Panc1 (cell line): ENCODE results near the gene ZSCAN25. TPM values are rescaled to one million over a fixed set of nuclear protein-coding genes. Genes with fewer than 3 reads are reported as not detected.

ENCODE experiments used
- ATAC-seq: fragments of 200-7000 bp; cut with Tn5 transposase; 2 replicates; pipeline ENCODE4 v1.9.1; 2020; ENCODE audit warnings: mild to moderate bottlenecking, moderate library complexity
- BruUV-seq: library from RNA; stranded (reverse); fragments of 400-500 nt; replicated peaks from 2 replicates; lab custom pipeline; 2021; lab: Mats Ljungman, UMichigan
- CTCF ChIA-PET: fragments of 300-600 bp; sonication (Branson Sonifier 250); formaldehyde crosslinking; loops from one replicate; lab custom pipeline; 2022; ENCODE audit warnings: antibody characterized with exemption; lab: Charles Lee
- POLR2A ChIA-PET: fragments of 300-600 bp; sonication (Branson Sonifier 250); formaldehyde crosslinking; loops from one replicate; lab custom pipeline; 2022; ENCODE audit warnings: antibody characterized with exemption; lab: Charles Lee
- DNase-seq: peaks from one replicate; pipeline ENCODE4 v3.0.0-alpha.2; 2010; ENCODE audit warnings: low read depth, low spot score
- H3K27ac ChIP-seq: 2 replicates; pipeline ENCODE4 v1.5.1; 2011; ENCODE audit warnings: mild to moderate bottlenecking, low read length, inconsistent platforms
- H3K27me3 ChIP-seq: fragments of 200-500 bp; sonication (Bioruptor generic); 2 replicates; pipeline ENCODE4 v1.6.0; 2014; ENCODE audit warnings: low read length, inconsistent platforms; ENCODE audit not compliant: control insufficient read depth, insufficient read depth
- H3K36me3 ChIP-seq: fragments of 200-500 bp; sonication (Bioruptor generic); 2 replicates; pipeline ENCODE4 v1.5.1; 2014; ENCODE audit warnings: inconsistent platforms, mild to moderate bottlenecking, low read length, moderate library complexity; ENCODE audit not compliant: control insufficient read depth, insufficient read depth
- H3K4me1 ChIP-seq: 2 replicates; pipeline ENCODE4 v1.5.1; 2011; ENCODE audit warnings: inconsistent platforms, mild to moderate bottlenecking, low read length, moderate library complexity; ENCODE audit not compliant: control insufficient read depth, insufficient read depth
- H3K4me3 ChIP-seq, 2 experiments: 2 replicates each; pipeline ENCODE4 v1.5.1; 2011 to 2012; ENCODE audit warnings: low read depth in 2 of 2, low read length in 2 of 2, mild to moderate bottlenecking in 2 of 2, inconsistent platforms in 1 of 2, moderate library complexity in 1 of 2
- H3K9me3 ChIP-seq: fragments of 200-500 bp; sonication (Bioruptor generic); 2 replicates; pipeline ENCODE4 v1.5.1; 2014; ENCODE audit warnings: low read depth, mild to moderate bottlenecking, inconsistent platforms, low read length, moderate library complexity; ENCODE audit not compliant: control insufficient read depth, insufficient read depth
- POLR2AphosphoS5 ChIP-seq: IDR thresholded peaks from 2 replicates; pipeline ENCODE4 v1.6.1; 2012; ENCODE audit warnings: mild to moderate bottlenecking, low read depth, low read length, moderate library complexity
- SIN3A ChIP-seq: IDR thresholded peaks from 2 replicates; pipeline ENCODE4 v1.6.1; 2012; ENCODE audit warnings: low read depth, mild to moderate bottlenecking, low read length, moderate library complexity, borderline replicate concordance; ENCODE audit not compliant: insufficient read depth
- TCF7L2 ChIP-seq: IDR thresholded peaks from 2 replicates; pipeline ENCODE4 v1.6.1; 2011; ENCODE audit warnings: mild to moderate bottlenecking, low read depth, low read length, inconsistent platforms
- in situ Hi-C: cut with HindIII; loops from 2 replicates; pipeline ENCODE4 v1.10.0; 2016; ENCODE audit warnings: low sequenced_read_pairs, low pct_unique_long_range_greater_than_20kb
- intact Hi-C: fragments of 100-400 bp; cut with micrococcal nuclease; formaldehyde crosslinking; loops from one replicate; pipeline ENCODE4 v1.10.0; 2022; ENCODE audit not compliant: unreplicated experiment
- total RNA-seq: library from RNA; stranded (reverse); gene quantifications from one replicate; pipeline ENCODE4 v1.2.1, GENCODE V29; 2021; ENCODE audit not compliant: unreplicated experiment
- TF ChIP-seq, protein P1 (sequence below): fragments of 450-650 bp; IDR thresholded peaks from 2 replicates; pipeline ENCODE4 v1.5.1; 2017; ENCODE audit warnings: mild to moderate bottlenecking
- TF ChIP-seq, protein P2 (sequence below), 2 experiments: IDR thresholded peaks; 2 replicates each; pipeline ENCODE4 v1.6.1; 2011 to 2012; ENCODE audit warnings: low read depth in 2 of 2, control low read depth in 1 of 2, low read length in 1 of 2, mild to moderate bottlenecking in 1 of 2, moderate library complexity in 1 of 2; ENCODE audit not compliant: insufficient read depth in 1 of 2

The ZSCAN25 gene
- total RNA-seq, 1 experiment from 2014 or later: 14.8 TPM

DNA sequence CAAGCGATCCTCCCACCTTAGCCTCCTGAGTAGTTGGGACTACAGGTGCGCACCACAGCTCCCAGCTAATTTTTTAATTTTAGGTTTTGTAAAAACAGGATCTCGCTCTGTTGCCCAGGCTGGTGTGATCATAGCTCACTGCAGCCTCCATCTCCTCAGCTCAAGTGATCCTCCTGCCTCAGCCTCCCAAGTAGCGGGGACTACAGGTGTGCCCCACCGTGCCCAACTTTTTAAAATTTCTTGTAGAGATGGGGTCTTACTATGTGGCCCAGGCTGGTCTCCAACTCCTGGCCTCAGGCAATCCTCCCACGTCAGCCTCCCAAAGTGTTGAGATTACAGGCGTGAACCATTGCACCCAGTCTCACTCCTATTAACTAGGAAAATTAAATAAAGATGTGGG lies 11.2 kb upstream of the ZSCAN25 start:
- no peaks in the 10 kb centered on the region for H3K4me1 ChIP-seq
- POLR2A ChIA-PET: no interaction called here
- H3K36me3 ChIP-seq: no peaks in the 10 kb centered on the region
- DNase-seq: no peak
- no peak for ATAC-seq
- in situ Hi-C loops (no loop called here), intact Hi-C loops (no loop called here)
- no TSS peak for BruUV-seq
- CTCF ChIA-PET: no interaction called here
- H3K27ac ChIP-seq: no peak overlapping the region
- H3K4me3 ChIP-seq: no peak overlapping the region
- no peaks in the 10 kb centered on the region for H3K27me3 ChIP-seq
- TF ChIP-seq POLR2AphosphoS5 (no peak), TCF7L2 (no peak)
- TF ChIP-seq, protein P1, sequence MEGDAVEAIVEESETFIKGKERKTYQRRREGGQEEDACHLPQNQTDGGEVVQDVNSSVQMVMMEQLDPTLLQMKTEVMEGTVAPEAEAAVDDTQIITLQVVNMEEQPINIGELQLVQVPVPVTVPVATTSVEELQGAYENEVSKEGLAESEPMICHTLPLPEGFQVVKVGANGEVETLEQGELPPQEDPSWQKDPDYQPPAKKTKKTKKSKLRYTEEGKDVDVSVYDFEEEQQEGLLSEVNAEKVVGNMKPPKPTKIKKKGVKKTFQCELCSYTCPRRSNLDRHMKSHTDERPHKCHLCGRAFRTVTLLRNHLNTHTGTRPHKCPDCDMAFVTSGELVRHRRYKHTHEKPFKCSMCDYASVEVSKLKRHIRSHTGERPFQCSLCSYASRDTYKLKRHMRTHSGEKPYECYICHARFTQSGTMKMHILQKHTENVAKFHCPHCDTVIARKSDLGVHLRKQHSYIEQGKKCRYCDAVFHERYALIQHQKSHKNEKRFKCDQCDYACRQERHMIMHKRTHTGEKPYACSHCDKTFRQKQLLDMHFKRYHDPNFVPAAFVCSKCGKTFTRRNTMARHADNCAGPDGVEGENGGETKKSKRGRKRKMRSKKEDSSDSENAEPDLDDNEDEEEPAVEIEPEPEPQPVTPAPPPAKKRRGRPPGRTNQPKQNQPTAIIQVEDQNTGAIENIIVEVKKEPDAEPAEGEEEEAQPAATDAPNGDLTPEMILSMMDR: no peak
- no peaks in the 10 kb centered on the region for H3K9me3 ChIP-seq

DNA sequence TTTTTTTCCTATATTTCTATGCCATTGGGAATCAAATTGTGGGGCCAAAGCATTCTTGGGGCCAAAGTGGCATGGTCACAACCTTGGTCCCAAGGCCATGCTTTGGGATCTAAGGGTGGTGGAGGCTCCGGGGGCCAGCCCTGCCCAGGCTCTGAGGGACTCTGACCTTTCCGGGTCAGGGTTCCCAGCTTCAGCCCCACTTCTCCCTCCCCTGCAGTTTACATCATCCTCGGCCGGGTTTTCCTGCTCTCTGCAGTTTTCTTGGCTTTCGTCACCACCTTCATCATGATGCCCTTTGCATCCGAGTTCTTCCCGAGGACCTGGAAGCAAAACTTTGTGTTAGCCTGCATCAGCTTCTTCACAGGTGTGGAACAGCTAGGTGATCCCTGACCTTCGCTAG lies 10.2 kb upstream of the ZSCAN25 start:
- no peaks in the 10 kb centered on the region for H3K36me3 ChIP-seq
- CTCF ChIA-PET: no interaction called here
- in situ Hi-C loops (no loop called here), intact Hi-C loops (no loop called here)
- no peaks in the 10 kb centered on the region for H3K9me3 ChIP-seq
- no peaks in the 10 kb centered on the region for H3K4me1 ChIP-seq
- no peak overlapping the region for H3K4me3 ChIP-seq
- DNase-seq: no peak
- POLR2A ChIA-PET: no interaction called here
- no peak for ATAC-seq
- H3K27me3 ChIP-seq: no peaks in the 10 kb centered on the region
- H3K27ac ChIP-seq: no peak overlapping the region
- TF ChIP-seq, protein P2, sequence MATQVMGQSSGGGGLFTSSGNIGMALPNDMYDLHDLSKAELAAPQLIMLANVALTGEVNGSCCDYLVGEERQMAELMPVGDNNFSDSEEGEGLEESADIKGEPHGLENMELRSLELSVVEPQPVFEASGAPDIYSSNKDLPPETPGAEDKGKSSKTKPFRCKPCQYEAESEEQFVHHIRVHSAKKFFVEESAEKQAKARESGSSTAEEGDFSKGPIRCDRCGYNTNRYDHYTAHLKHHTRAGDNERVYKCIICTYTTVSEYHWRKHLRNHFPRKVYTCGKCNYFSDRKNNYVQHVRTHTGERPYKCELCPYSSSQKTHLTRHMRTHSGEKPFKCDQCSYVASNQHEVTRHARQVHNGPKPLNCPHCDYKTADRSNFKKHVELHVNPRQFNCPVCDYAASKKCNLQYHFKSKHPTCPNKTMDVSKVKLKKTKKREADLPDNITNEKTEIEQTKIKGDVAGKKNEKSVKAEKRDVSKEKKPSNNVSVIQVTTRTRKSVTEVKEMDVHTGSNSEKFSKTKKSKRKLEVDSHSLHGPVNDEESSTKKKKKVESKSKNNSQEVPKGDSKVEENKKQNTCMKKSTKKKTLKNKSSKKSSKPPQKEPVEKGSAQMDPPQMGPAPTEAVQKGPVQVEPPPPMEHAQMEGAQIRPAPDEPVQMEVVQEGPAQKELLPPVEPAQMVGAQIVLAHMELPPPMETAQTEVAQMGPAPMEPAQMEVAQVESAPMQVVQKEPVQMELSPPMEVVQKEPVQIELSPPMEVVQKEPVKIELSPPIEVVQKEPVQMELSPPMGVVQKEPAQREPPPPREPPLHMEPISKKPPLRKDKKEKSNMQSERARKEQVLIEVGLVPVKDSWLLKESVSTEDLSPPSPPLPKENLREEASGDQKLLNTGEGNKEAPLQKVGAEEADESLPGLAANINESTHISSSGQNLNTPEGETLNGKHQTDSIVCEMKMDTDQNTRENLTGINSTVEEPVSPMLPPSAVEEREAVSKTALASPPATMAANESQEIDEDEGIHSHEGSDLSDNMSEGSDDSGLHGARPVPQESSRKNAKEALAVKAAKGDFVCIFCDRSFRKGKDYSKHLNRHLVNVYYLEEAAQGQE (IDR thresholded peaks at IDR 0.05; ENCODE audit: insufficient read depth in 1 of 2, low read depth in 2 of 2, low read length in 1 of 2): no peak
- no peak for TF ChIP-seq SIN3A
- TF ChIP-seq TCF7L2: no peak
- TF ChIP-seq, protein P1: no peak
- no peak for TF ChIP-seq POLR2AphosphoS5
- BruUV-seq: no TSS peak
